ENCODE results near the gene BTBD9. TPM values are rescaled to one million over a fixed set of nuclear protein-coding genes. Genes with fewer than 3 reads are reported as not detected.

BTBD9 gene
- polyA plus RNA-seq, 2 of the 4 experiments (the other 2 are of a cell fraction) = 2.3 to 4.6 TPM

DNA sequence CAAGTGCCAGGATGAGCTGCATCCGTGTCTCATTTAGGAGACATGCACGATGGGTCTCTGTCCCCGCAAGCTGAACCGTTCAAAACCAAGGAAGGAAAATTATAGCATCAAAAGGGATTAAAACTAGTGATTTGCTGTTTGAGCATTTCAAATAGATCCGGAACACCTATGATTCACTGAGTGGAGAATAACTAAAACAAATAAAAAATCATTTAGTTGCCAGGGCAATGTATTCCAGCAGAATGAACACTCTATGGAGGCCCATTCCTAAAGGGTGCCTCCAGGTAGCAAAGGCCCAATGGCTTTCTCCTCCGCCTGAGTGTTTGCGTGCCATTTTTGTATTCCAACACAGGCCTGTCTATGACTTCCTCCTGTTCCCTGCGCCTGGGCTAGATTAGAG is 465.4 kb downstream of the BTBD9 start:
- H3K4me2 ChIP-seq = no peak overlapping the region
- no peak for DNase-seq (ENCODE audit: low read depth in 1 of 2, low spot score in 1 of 2)
- no peak for FAIRE-seq
- no peak for TF ChIP-seq NPAS2 (CRISPR knock-in tag; IDR thresholded peaks at IDR 0.05; ENCODE audit: borderline replicate concordance)
- TF ChIP-seq, protein P1, sequence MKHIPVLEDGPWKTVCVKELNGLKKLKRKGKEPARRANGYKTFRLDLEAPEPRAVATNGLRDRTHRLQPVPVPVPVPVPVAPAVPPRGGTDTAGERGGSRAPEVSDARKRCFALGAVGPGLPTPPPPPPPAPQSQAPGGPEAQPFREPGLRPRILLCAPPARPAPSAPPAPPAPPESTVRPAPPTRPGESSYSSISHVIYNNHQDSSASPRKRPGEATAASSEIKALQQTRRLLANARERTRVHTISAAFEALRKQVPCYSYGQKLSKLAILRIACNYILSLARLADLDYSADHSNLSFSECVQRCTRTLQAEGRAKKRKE (CRISPR knock-in tag; IDR thresholded peaks at IDR 0.05; ENCODE audit: low read depth) = no peak
- TF ChIP-seq JUN (IDR thresholded peaks at IDR 0.05) = no peak
- TF ChIP-seq HEYL (CRISPR knock-in tag; IDR thresholded peaks at IDR 0.05) = no peak
- no peak for TF ChIP-seq TP53 (CRISPR knock-in tag; IDR thresholded peaks at IDR 0.05)
- TF ChIP-seq SMC3 (IDR thresholded peaks at IDR 0.05) = no peak
- TF ChIP-seq, protein P2, sequence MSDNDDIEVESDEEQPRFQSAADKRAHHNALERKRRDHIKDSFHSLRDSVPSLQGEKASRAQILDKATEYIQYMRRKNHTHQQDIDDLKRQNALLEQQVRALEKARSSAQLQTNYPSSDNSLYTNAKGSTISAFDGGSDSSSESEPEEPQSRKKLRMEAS (IDR thresholded peaks at IDR 0.05) = no peak
- no peak for TF ChIP-seq POLR2A (IDR thresholded peaks at IDR 0.05; ENCODE audit: low read length)
- TF ChIP-seq, protein P3, sequence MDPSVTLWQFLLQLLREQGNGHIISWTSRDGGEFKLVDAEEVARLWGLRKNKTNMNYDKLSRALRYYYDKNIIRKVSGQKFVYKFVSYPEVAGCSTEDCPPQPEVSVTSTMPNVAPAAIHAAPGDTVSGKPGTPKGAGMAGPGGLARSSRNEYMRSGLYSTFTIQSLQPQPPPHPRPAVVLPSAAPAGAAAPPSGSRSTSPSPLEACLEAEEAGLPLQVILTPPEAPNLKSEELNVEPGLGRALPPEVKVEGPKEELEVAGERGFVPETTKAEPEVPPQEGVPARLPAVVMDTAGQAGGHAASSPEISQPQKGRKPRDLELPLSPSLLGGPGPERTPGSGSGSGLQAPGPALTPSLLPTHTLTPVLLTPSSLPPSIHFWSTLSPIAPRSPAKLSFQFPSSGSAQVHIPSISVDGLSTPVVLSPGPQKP (IDR thresholded peaks at IDR 0.05; ENCODE audit: low read depth, low read length) = no peak
- TF ChIP-seq ZC3H11A (IDR thresholded peaks at IDR 0.05) = no peak
- TF ChIP-seq RAD21 (conservative IDR thresholded peaks at IDR 0.05 in 1 of 2, IDR thresholded peaks at IDR 0.05 in 1 of 2) = no peak
- no peak for TF ChIP-seq EHMT2 (IDR thresholded peaks at IDR 0.05; ENCODE audit: low read depth)
- TF ChIP-seq TFCP2L1 (CRISPR knock-in tag; IDR thresholded peaks at IDR 0.05) = no peak
- no peak for TF ChIP-seq HOXB5 (CRISPR knock-in tag; IDR thresholded peaks at IDR 0.05)
- H3K4me3 ChIP-seq = no peak overlapping the region
- POLR2A ChIA-PET = interaction anchor here (0.5 kb wide), 1 partner anchor 65 kb away, joined by 5 read pairs; no protein-coding TSS in a partner anchor
- WGBS (ENCODE audit: missing lambda C conversion rate) = 81% methylated on average over 8 of the region's 8 CpGs
- no peak overlapping the region for H3K27ac ChIP-seq
- CTCF ChIA-PET = interaction anchor here (0.6 kb wide), 1 partner anchor 483 kb away, joined by 3 read pairs; no protein-coding TSS in a partner anchor
- H3K4me1 ChIP-seq = no peaks in the 10 kb centered on the region
- no peaks in the 10 kb centered on the region for H3K9me3 ChIP-seq
- ATAC-seq = no peak

DNA sequence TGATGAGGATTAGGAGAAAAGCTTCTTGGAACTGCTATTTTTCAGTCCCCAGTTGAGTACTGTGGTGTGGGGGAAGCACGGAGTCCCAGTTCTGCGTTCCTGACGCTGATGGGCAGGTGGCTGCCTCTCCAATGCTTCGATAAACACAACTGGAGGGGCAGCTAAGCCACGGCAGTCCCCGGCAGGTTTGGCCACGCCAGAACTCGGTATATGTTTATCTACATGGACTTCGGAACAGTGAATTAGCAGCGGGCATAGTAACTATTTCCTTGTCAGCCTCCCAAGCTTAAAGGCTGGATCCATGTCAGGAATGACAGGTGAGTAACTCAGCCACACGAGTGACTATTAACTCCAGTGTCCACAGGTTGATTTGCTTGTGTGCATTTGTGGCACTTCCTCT is 465.8 kb downstream of the BTBD9 start:
- ChIA-PET POLR2A (interaction anchor here (0.5 kb wide), 1 partner anchor 66 kb away, joined by 5 read pairs; no protein-coding TSS in a partner anchor), CTCF (interaction anchor here (0.5 to 0.6 kb wide), 2 partner anchors 469 to 483 kb away, joined by 3 read pairs; no protein-coding TSS in a partner anchor)
- H3K4me3 ChIP-seq = no peak overlapping the region
- no peak overlapping the region for H3K27ac ChIP-seq
- WGBS (ENCODE audit: missing lambda C conversion rate) = 93% methylated on average over 11 of the region's 11 CpGs
- TF ChIP-seq, protein P4, sequence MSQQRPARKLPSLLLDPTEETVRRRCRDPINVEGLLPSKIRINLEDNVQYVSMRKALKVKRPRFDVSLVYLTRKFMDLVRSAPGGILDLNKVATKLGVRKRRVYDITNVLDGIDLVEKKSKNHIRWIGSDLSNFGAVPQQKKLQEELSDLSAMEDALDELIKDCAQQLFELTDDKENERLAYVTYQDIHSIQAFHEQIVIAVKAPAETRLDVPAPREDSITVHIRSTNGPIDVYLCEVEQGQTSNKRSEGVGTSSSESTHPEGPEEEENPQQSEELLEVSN (IDR thresholded peaks at IDR 0.05; ENCODE audit: borderline replicate concordance, low read depth) = no peak
- TF ChIP-seq ZC3H11A (IDR thresholded peaks at IDR 0.05) (no peak), CBX8 (IDR thresholded peaks at IDR 0.05) (no peak), EP300 (IDR thresholded peaks at IDR 0.05) (no peak), SREBF2 (IDR thresholded peaks at IDR 0.05) (no peak), MYC (IDR thresholded peaks at IDR 0.05; ENCODE audit: borderline replicate concordance, low read length) (no peak), JUN (IDR thresholded peaks at IDR 0.05) (no peak)
- TF ChIP-seq, protein P5, sequence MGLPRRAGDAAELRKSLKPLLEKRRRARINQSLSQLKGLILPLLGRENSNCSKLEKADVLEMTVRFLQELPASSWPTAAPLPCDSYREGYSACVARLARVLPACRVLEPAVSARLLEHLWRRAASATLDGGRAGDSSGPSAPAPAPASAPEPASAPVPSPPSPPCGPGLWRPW (IDR thresholded peaks at IDR 0.05) = no peak
- no peaks in the 10 kb centered on the region for H3K9me3 ChIP-seq
- FAIRE-seq (no peak), DNase-seq (ENCODE audit: low read depth in 1 of 2, low spot score in 1 of 2) (no peak), ATAC-seq (no peak)
- no peaks in the 10 kb centered on the region for H3K4me1 ChIP-seq
- H3K4me2 ChIP-seq = no peak overlapping the region

DNA sequence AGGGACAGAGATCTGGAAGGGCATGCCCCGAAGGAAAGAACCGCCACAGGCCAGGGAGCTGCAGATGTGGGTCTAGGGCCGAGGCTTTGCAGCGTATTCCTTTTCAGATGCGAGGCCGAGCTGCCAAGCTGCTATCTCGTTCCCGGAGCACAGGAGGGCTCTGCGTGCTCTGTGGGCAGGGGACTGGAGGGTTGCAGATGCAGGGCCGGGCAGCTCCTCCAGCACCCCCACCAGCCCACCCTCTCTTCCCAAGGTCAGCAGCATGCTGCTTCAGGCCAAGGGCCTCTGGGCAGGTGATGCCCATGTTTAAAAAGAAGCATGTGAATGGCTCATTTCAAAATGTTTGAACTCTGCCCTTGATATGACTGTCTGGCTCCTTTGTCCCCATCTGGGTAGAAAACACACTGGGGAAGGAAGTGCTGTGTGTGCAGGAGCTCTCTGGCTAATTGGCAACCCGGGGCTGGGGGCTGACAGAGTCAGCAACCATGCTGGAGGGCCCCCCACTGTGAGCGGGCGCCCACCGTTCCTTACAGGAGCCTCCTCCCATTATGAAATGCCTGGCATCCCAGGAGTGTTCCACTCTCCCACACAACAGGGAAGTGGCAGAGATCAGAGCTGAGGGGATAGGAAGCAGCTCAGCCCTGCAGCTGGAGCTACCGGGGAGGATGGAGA is 466.9 kb downstream of the BTBD9 start:
- H3K9me3 ChIP-seq = no peaks in the 10 kb centered on the region
- ChIA-PET CTCF (no interaction called here), POLR2A (no interaction called here)
- no peaks in the 10 kb centered on the region for H3K4me1 ChIP-seq
- no peak for FAIRE-seq
- ATAC-seq = no peak
- H3K4me2 ChIP-seq = no peak overlapping the region
- H3K4me3 ChIP-seq = no peak overlapping the region
- H3K27ac ChIP-seq = no peak overlapping the region
- DNase-seq (ENCODE audit: low read depth in 1 of 2, low spot score in 1 of 2) = no peak
- WGBS (ENCODE audit: missing lambda C conversion rate) = 54% methylated on average over 2 of the region's 15 CpGs
- TF ChIP-seq CHD2 (IDR thresholded peaks at IDR 0.05; ENCODE audit: low read length, partially characterized antibody) (no peak), HDAC2 (IDR thresholded peaks at IDR 0.05) (no peak), EHMT2 (IDR thresholded peaks at IDR 0.05; ENCODE audit: low read depth) (no peak), POLR2AphosphoS2 (conservative IDR thresholded peaks at IDR 0.05; ENCODE audit: low read length) (no peak), POLR2A (IDR thresholded peaks at IDR 0.05; ENCODE audit: low read length) (no peak), SMC3 (IDR thresholded peaks at IDR 0.05) (no peak), MAZ (IDR thresholded peaks at IDR 0.05; ENCODE audit: borderline replicate concordance, low read depth, low read length) (no peak), CBX8 (IDR thresholded peaks at IDR 0.05) (no peak), NR3C1 (IDR thresholded peaks at IDR 0.05) (no peak)
- TF ChIP-seq, protein P1 (CRISPR knock-in tag; IDR thresholded peaks at IDR 0.05; ENCODE audit: low read depth) = no peak
- TF ChIP-seq, protein P3 (IDR thresholded peaks at IDR 0.05; ENCODE audit: low read depth, low read length) = no peak

Measured in A549 (cell line).